HG03095 (cell line): Measurements from ENCODE around the gene CDS2.

Experiments used
- ATAC-seq: cut with Tn5 transposase; IDR thresholded peaks from one replicate; pipeline ENCODE4 v1.9.1; 2021; ENCODE audit warnings: moderate library complexity; ENCODE audit not compliant: unreplicated experiment

CDS2 gene

GRCh38 chr20:5150226-5151076 is 23.6 kb downstream of the CDS2 start:
- ATAC-seq = no peak

GRCh38 chr20:5153152-5153467 is 26.3 kb downstream of the CDS2 start:
- ATAC-seq = no peak

- no peak for ATAC-seq
Observed at GRCh38 chr20:5153612-5154542, 27.1 kb downstream of the CDS2 start.

GRCh38 chr20:5154543-5154925 is 27.7 kb downstream of the CDS2 start:
- no peak for ATAC-seq

GRCh38 chr20:5155404-5155803 is 28.6 kb downstream of the CDS2 start:
- no peak for ATAC-seq

GRCh38 chr20:5156675-5157448 is 30.1 kb downstream of the CDS2 start:
- ATAC-seq = no peak

GRCh38 chr20:5159928-5160327 is 33.1 kb downstream of the CDS2 start:
- ATAC-seq = no peak

GRCh38 chr20:5160882-5161281 is 34.1 kb downstream of the CDS2 start:
- ATAC-seq = no peak

- no peak for ATAC-seq
Observed at GRCh38 chr20:5161536-5162164, 34.8 kb downstream of the CDS2 start.

GRCh38 chr20:5164645-5165625 is 38.1 kb downstream of the CDS2 start:
- no peak for ATAC-seq

- no peak for ATAC-seq
Observed at GRCh38 chr20:5168651-5169396, 42.0 kb downstream of the CDS2 start.

GRCh38 chr20:5170341-5170740 is 43.5 kb downstream of the CDS2 start:
- no peak for ATAC-seq

- no peak for ATAC-seq
Observed at GRCh38 chr20:5171064-5171789, 44.4 kb downstream of the CDS2 start.

GRCh38 chr20:5171790-5172164 is 45.0 kb downstream of the CDS2 start:
- ATAC-seq = peak; percentile 32

- peak; percentile 58 for ATAC-seq
Observed at GRCh38 chr20:5172167-5172601, 45.4 kb downstream of the CDS2 start.

GRCh38 chr20:5172903-5173463 is 46.2 kb downstream of the CDS2 start:
- ATAC-seq = no peak

GRCh38 chr20:5173751-5174150 is 46.9 kb downstream of the CDS2 start:
- no peak for ATAC-seq

GRCh38 chr20:5177071-5177470 is 50.3 kb downstream of the CDS2 start:
- ATAC-seq = no peak
